ENCODE data around the gene CSPG4. TPM values are rescaled to one million over a fixed set of nuclear protein-coding genes. Genes with fewer than 3 reads are reported as not detected.
"Not testable (repeated sequence)": the region's sequence is repeated elsewhere in the genome, so short reads cannot be mapped to it uniquely, and the experiment has no call there.

The CSPG4 gene, protein sequence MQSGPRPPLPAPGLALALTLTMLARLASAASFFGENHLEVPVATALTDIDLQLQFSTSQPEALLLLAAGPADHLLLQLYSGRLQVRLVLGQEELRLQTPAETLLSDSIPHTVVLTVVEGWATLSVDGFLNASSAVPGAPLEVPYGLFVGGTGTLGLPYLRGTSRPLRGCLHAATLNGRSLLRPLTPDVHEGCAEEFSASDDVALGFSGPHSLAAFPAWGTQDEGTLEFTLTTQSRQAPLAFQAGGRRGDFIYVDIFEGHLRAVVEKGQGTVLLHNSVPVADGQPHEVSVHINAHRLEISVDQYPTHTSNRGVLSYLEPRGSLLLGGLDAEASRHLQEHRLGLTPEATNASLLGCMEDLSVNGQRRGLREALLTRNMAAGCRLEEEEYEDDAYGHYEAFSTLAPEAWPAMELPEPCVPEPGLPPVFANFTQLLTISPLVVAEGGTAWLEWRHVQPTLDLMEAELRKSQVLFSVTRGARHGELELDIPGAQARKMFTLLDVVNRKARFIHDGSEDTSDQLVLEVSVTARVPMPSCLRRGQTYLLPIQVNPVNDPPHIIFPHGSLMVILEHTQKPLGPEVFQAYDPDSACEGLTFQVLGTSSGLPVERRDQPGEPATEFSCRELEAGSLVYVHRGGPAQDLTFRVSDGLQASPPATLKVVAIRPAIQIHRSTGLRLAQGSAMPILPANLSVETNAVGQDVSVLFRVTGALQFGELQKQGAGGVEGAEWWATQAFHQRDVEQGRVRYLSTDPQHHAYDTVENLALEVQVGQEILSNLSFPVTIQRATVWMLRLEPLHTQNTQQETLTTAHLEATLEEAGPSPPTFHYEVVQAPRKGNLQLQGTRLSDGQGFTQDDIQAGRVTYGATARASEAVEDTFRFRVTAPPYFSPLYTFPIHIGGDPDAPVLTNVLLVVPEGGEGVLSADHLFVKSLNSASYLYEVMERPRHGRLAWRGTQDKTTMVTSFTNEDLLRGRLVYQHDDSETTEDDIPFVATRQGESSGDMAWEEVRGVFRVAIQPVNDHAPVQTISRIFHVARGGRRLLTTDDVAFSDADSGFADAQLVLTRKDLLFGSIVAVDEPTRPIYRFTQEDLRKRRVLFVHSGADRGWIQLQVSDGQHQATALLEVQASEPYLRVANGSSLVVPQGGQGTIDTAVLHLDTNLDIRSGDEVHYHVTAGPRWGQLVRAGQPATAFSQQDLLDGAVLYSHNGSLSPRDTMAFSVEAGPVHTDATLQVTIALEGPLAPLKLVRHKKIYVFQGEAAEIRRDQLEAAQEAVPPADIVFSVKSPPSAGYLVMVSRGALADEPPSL (N-terminal part only)
- 0.15 and 0.17 TPM in 2 replicates for total RNA-seq
- 2.0 TPM for total RNA-seq (2013)
- 0.03 TPM in 1 of 2 replicates, not detected in the other for polyA plus RNA-seq
- polyA minus RNA-seq, result 0.09 and 0.21 TPM in 2 replicates

DNA sequence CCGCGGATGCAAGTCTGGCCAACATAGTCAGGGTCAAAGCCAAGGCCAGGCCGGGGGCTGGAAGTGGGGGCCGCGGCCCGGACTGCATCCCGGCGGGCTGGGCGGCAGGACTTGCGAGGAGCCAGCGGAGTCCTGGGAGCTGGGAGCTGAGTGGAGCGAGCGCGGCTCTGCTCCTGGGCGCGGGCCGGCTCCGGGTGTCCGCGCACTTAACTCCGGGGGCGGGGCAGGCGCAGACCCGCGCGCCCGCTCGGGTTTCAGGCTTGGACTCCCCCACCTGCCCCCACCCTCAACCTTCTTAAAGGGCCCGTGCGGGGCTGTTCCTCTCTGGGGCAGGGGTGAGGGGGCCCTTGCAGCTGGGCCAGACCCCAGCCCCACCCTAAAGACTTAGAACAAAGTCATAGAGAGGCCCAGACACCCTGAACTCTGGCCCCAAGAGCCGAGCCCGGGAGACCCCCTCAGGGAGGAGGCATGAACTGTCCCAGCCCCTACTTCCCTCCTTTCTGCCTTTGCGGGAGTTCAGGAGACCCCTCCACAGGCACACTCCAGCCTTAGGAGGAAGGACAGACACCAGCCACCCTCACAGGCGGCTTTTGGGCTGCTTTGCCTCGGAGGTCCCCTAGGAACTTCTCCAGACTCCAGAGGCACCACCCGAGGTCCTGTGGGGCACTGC, at the start of gene CSPG4:
CSPG4 (minus strand) TSS at position 181 of the 670 bp plus-strand sequence; CDS start at position 88, 93 bp downstream.
- CTCF ChIA-PET, result interaction anchor here (1.0 to 1.1 kb wide), 2 partner anchors 11 to 426 kb away, joined by 3 to 4 read pairs; a partner anchor contains a TSS
- Histone ChIP-seq H3K9ac (ENCODE audit: low read length) (no peak within 1 kb of the TSS), H3K27ac (ENCODE audit: low read length in 2 of 2) (no peak within 1 kb of the TSS), H4K20me1 (ENCODE audit: control insufficient read depth, insufficient read depth, low read length, poor library complexity, severe bottlenecking) (no peaks in the 10 kb centered on the region), H3K4me2 (replicated peaks; ENCODE audit: low read depth, low read length, poor library complexity, severe bottlenecking) (peak within 1 kb of the TSS; percentile 38), H3K79me2 (ENCODE audit: control insufficient read depth, insufficient read depth, low read length) (no peaks in the 10 kb centered on the region), H3K4me3 (ENCODE audit: control extremely low read depth in 1 of 5, extremely low read depth in 1 of 5, insufficient read depth in 1 of 5, low read depth in 2 of 5, low read length in 4 of 5) (no peak within 1 kb of the TSS), H3K36me3 (replicated peaks in 1 of 2; ENCODE audit: control extremely low read depth in 1 of 2, control insufficient read depth in 1 of 2, extremely low read depth in 1 of 2, insufficient read depth in 2 of 2, low read length in 1 of 2) (no peaks in the 10 kb centered on the region), H3K4me1 (ENCODE audit: control insufficient read depth in 2 of 2, insufficient read depth in 2 of 2, low read length in 2 of 2) (peaks cover 5 to 6% of the 10 kb centered on the region in 2 donors), H2AFZ (ENCODE audit: insufficient read depth, low read depth, low read length, poor library complexity, severe bottlenecking) (no peak within 1 kb of the TSS), H3K27me3 (replicated peaks in 1 of 4; ENCODE audit: control extremely low read depth in 1 of 4, control insufficient read depth in 3 of 4, insufficient read depth in 4 of 4, low read length in 3 of 4) (peaks cover 0 to 20% (median 9%) of the 10 kb centered on the region in 4 experiments), H3K9me3 (ENCODE audit: control extremely low read depth in 1 of 3, control insufficient read depth in 2 of 3, insufficient read depth in 1 of 3, low read length in 2 of 3) (no peaks in the 10 kb centered on the region)
- ATAC-seq (ENCODE audit: low read depth), result no peak
- whole genome bisulfite sequencing (ENCODE audit: insufficient coverage), result 10% methylated on average over 35 of the region's 36 CpGs
- no peak within 1 kb of the TSS for H3K27ac Mint-ChIP-seq
- peaks cover 16% of the 10 kb centered on the region for H3K27me3 Mint-ChIP-seq
- TF ChIP-seq EZH2 (IDR thresholded peaks at IDR 0.05; ENCODE audit: borderline replicate concordance, insufficient read depth, low read depth, low read length, poor library complexity, severe bottlenecking), result no peak
- TF ChIP-seq, protein P1, sequence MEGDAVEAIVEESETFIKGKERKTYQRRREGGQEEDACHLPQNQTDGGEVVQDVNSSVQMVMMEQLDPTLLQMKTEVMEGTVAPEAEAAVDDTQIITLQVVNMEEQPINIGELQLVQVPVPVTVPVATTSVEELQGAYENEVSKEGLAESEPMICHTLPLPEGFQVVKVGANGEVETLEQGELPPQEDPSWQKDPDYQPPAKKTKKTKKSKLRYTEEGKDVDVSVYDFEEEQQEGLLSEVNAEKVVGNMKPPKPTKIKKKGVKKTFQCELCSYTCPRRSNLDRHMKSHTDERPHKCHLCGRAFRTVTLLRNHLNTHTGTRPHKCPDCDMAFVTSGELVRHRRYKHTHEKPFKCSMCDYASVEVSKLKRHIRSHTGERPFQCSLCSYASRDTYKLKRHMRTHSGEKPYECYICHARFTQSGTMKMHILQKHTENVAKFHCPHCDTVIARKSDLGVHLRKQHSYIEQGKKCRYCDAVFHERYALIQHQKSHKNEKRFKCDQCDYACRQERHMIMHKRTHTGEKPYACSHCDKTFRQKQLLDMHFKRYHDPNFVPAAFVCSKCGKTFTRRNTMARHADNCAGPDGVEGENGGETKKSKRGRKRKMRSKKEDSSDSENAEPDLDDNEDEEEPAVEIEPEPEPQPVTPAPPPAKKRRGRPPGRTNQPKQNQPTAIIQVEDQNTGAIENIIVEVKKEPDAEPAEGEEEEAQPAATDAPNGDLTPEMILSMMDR (IDR thresholded peaks at IDR 0.05), result no peak
- H3K4me1 Mint-ChIP-seq, result no peaks in the 10 kb centered on the region
- DNase-seq, result no peak
- H3K4me3 Mint-ChIP-seq, result no peak within 1 kb of the TSS
- H3K9me3 Mint-ChIP-seq (ENCODE audit: insufficient read depth), result no peaks in the 10 kb centered on the region
- POLR2A ChIA-PET, result no interaction called here
- intact Hi-C loops (cut with micrococcal nuclease), result no loop called here

DNA sequence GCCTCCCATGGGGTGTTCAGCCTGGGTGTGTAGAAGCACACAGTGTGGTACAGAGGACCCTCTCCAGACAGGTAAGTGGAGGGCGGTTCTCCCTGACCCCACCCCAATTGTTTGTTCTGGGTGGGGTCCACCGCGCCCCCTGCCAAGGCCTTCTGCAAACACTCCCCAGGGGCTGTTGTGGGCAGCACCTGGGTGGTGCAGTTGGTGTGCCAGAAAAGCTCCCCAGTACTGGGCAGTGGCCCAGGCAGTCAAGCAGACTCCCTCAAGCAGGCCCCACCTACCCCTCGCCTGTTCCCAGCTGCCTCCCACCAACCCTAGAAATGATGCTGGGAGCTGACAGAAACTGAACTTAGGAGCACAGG, 49.7 kb upstream of the CSPG4 start:
- H3K4me3 Mint-ChIP-seq; POLR2A ChIA-PET; H3K27me3 Mint-ChIP-seq; H3K4me2 ChIP-seq (replicated peaks; ENCODE audit: low read depth, low read length, poor library complexity, severe bottlenecking); H3K27me3 ChIP-seq (replicated peaks in 1 of 4; ENCODE audit: control extremely low read depth in 1 of 4, control insufficient read depth in 3 of 4, insufficient read depth in 4 of 4, low read length in 3 of 4); H3K79me2 ChIP-seq (ENCODE audit: control insufficient read depth, insufficient read depth, low read length); H3K36me3 ChIP-seq (replicated peaks in 1 of 2; ENCODE audit: control extremely low read depth in 1 of 2, control insufficient read depth in 1 of 2, extremely low read depth in 1 of 2, insufficient read depth in 2 of 2, low read length in 1 of 2); H3K9ac ChIP-seq (ENCODE audit: low read length); H4K20me1 ChIP-seq (ENCODE audit: control insufficient read depth, insufficient read depth, low read length, poor library complexity, severe bottlenecking); DNase-seq; H3K27ac Mint-ChIP-seq; H2AFZ ChIP-seq (ENCODE audit: insufficient read depth, low read depth, low read length, poor library complexity, severe bottlenecking); H3K9me3 ChIP-seq (ENCODE audit: control extremely low read depth in 1 of 3, control insufficient read depth in 2 of 3, insufficient read depth in 1 of 3, low read length in 2 of 3); CTCF ChIA-PET; H3K9me3 Mint-ChIP-seq (ENCODE audit: insufficient read depth); intact Hi-C loops (cut with micrococcal nuclease); H3K4me3 ChIP-seq (ENCODE audit: control extremely low read depth in 1 of 5, extremely low read depth in 1 of 5, insufficient read depth in 1 of 5, low read depth in 2 of 5, low read length in 4 of 5); H3K27ac ChIP-seq (ENCODE audit: low read length in 2 of 2); ATAC-seq (ENCODE audit: low read depth): not testable (repeated sequence)
- peaks cover 20% of the 10 kb centered on the region for H3K4me1 Mint-ChIP-seq
- H3K4me1 ChIP-seq (ENCODE audit: control insufficient read depth in 2 of 2, insufficient read depth in 2 of 2, low read length in 2 of 2), result peaks cover 6 to 10% of the 10 kb centered on the region in 2 donors
- WGBS (ENCODE audit: insufficient coverage), result no CpG with 5 or more reads among the region's 4 CpGs
